Effector CD8-positive, alpha-beta T cell (primary cell): ENCODE measurements around the gene NFIA.

Source experiments
- DNase-seq: peaks from one replicate; lab custom pipeline; 2025; lab: John Stamatoyannopoulos, UW

NFIA gene

DNA sequence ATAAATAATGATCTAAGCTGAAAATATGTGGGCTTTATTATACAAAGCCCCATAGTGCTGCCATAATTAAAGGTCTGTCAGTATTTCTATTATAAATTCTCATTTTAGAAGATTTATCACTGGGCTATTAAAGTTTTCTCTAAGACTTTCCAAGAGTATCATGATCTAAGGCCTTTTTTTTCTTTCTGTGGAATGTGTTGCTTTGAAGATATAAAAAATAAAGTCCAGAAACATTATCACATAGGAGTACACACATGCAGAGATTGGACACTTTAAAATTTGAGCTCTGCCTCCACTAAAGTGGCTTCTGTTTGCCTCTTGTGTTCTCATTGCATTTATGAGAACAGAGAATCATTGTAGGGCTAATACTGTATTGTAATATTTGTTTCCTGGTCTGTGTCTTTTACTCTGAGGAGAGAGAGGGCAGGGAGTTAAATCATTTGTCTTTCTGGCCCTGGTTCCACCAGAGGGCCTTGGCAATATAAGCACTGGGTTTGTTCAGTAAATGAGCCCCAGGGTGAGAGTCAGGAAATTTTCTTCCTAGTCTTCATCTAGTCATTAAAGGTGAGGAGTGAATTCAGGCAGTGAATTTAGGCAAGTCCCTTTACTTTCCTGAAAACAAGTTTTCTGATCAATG, 70.2 kb downstream of the NFIA start:
- no peak for DNase-seq

DNA sequence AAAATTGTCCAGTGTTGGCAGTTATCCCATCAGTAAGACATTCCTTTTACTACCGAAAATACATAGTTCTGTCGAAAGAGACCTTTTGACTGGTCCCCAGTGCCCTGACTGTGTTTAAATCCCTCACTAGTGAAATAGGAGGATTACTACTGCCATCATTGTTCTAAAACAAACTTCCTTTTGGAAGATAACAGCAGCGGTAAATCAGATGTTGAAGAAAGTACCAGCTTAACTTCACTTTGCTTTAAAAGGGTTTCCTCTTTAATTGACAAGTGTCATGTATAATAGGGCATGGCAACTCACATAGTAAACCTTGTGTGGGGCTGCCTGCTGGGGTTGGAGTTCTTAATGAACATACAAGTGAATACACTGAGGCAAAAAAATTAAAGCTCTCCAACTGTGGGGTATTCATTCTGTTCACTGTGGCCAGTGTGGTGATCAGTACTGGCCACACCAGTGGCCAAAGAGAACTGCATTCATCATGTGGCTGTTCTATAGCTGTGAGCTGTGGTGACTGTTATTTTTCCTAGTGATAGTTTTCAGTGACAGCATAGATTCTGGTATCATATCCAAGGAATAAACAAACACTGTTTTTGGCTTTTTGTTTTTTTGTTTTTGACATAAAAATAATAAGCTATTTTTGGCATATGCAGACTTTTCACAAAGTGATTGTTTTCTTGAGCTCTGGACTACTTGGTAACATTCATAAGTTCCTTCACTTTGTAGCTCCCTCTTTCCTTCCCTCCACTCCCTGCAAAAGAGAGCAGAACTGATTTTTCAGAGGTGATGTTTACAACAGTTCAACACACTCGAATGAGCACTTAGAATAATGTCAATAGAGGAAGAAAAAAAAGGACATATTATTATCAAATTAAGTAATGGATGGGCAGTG, 74.5 kb downstream of the NFIA start:
- DNase-seq: no peak

DNA sequence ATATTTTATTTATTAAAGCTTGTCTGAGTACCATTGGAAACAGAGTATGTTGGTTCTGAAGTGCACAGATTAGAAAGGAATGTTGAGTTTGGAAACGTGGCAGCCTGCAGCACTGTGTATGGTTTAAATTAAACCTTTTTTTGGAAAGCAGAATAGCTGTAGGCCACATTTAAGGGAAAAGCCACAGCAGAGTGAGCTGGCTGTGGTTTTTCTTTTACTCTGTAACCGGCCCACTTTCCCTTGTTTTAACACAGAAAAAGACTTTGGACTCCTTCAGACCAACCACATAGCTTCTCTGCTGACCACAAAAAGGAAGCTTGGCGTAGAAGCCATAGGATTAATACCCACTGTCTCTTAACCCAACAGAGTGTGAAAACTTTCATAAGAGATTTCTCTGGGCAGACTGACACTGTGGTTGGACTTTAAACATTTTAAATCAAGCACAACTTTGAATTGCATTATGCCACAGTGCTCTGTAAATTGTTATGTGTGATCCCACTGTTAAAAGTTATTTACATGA, 75.2 kb downstream of the NFIA start:
- no peak for DNase-seq

DNA sequence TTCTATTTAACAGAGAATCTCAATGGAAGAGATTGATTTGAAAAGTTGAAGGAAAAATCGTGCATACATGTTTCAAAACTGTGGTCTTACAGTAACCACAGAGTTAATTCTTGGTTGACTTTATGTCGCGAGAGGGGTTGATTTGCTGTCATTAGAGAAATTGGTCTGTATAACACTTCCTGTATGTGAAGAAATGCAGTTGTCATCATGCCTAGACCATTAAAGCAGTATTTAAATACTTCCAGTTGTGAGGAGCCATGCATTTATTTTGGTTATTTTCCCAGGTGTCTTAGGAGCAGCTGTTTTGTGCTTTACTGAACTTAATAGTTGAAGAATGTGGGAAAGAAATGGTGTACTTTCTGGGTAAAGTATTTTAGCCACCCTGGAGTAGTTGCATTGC, 76.2 kb downstream of the NFIA start:
- no peak for DNase-seq

DNA sequence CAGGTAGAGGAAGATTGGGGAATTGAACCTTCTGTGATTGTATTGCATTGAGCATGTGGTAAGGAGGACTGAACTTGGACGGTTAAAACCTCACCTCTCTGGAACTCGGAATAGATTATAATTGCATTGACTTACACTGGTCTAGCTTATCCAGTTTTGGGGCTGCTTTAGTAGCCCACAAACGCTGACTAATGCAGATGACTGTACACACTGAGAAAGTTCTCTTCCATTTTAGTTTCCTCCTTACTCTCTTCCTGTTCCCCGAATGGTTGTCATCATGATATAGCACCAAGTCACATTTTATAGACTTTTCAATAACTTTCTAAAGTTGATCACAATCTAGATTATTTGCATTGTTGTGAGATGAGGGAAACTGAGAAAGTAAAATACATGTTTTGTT, 78.2 kb downstream of the NFIA start:
- DNase-seq: no peak

DNA sequence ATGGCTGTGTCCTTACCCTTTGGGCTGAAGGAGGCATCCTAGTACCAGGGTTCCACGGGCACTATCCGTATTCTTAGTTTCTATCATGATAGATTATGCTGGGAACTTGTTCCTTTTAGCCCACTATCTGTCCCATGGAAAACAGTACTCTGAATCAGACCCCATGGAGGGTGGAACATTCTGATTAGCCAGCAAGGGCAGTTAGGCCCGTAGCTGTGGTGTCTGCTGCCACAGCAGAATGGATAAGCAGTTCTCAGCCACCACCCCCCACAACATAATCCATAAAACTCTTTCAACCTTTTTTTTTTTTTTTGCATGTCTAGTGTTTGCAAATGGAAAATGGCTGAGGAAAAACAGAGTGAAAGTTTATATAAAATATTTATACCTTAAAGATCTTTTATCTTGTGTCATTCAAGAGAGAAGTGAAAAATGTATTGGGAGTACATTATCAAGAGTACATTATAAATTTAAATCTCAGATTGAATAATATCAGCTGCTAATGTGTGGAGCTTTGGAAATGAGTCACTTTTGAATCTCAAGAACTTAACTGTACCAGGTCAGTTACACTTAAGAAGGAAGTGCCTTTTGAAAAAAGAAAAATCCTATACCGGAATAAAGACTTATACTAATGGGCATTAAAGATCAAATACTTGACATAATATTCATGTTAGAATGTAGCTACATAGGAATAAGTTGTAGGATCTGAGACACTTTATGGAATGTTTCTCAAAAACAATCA, 80.3 kb downstream of the NFIA start:
- no peak for DNase-seq

DNA sequence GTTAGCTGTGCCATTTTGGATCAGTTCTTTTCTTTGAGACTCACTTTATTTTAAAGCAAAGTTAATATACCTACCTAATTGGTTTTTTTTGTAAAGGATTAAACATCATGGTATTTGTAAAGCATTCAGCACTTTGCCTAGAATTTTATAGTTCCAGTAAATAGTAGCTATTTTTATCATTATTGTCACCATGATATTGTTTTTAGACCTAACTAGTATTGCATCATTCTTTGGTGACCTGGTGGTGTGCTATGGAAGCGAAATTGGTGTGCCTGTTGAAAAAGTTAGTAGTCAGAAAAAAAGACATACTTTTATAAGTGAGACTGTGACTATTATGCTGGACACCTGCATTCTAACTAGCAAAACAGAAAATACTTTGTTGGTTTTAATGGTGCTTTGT, 81.0 kb downstream of the NFIA start:
- no peak for DNase-seq

DNA sequence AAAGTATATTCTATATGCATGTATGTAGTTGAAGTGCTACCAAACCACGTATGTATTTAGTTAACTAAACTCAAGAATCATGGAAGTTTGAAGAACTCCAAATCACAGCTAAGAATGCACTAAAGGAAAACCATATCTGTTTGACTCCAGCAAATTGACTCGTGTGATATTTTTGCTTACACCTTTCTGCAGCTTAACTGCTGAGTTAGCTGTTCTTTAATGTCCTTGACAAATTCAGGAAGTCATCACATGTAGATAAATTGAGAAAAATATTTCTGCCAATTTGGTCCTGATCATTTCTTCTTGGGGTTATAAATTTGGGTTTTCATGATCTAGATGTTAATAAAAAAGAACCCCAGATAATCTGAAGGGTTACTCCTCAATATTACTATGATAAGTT, 83.0 kb downstream of the NFIA start:
- DNase-seq: no peak

DNA sequence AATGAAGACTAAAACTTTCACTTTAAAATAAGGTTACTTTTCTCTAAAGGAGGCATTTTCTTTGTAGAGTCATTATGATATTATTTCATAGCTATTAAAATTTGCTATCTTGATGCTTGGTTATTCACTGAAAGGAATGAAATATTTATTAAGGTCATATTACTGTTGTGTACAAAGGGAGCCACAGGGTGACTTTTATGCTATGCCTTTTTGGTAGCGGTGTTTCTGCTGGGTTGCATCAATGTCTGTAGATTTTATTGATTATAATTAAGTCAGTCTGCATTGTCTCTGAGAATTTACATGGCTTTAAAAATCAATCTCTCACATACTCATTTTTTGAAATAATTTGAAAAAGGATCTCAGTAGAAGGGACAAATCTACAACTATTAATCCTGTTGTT, 84.9 kb downstream of the NFIA start:
- DNase-seq: no peak

DNA sequence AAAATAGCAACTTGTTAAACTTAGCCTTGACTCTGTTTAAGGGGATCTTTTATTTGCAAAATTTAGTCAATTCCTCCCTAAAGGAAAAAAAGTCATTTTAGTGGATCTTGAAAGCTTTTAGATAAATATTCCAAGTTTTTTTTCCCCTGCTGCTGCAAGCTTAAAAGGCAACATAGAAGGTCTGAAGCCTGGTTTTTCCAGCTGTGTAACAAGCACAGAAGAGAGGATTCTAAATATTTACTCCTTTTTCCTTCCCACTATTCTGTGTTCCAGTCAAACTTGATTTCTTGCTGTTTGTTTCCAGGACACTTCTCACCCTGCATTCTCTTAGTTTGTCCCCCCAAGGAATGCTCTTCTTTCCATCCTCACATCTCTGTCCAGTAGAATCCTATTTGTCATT, 86.7 kb downstream of the NFIA start:
- DNase-seq: no peak

DNA sequence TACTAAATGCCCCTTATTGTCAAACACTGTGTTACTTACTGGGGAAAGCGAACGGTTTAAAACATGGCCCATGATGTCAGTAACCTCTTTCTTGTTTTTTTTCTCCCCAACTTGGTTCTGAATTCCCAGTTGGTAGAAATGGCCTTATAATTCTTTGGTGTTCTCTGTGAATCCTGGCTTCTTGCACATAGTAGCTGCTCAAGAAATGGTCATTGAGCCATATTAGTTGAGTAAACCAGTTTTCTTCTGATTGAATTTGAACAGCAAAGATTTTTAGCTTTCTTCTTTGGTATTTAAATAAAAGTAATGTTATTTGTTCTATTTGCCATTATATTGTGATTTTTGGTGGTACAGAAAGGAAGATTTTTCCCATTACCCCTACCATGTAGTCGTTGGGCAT, 87.3 kb downstream of the NFIA start:
- DNase-seq: no peak

DNA sequence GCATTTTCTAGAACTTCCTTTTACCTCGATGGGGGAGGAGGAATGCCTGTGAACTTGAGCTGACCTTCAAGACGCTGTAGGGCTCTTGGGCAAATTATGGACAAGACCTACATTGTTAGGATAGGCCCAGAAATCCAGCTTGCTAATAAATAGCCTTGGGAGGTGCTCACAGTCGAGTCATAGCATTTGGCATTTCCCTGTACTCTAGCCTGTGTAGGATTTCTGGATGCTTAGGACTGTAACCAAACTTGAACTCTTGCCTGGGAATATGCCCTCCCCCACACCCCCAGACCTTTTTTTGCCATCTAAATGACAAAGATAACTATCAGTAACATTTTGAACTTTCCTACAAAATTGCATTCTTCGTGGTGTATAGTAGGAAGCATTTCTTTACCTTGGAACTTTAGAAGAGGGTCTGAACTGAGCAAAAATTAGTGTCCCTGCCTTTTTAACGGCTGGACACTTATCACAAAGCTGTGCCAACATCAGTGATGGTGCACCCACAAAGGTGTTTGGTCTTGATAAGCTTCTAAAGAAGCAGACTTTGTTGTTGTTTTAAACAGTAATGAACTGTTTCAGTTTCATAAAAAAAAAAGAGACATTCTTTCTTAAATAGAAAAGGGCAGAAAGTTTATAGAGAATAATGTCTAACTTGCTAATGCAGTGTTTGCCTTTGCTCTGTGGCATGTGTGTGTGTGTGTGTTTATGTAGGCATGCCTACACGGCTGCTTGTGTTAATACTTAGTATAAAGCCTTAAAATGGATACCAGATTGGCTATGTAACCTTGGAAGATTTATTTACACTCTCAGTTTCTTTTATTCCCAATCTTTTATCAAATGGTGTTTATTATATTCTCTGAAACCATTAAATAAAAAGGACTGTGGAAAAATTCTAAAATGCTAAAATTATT, 88.2 kb downstream of the NFIA start:
- no peak for DNase-seq

DNA sequence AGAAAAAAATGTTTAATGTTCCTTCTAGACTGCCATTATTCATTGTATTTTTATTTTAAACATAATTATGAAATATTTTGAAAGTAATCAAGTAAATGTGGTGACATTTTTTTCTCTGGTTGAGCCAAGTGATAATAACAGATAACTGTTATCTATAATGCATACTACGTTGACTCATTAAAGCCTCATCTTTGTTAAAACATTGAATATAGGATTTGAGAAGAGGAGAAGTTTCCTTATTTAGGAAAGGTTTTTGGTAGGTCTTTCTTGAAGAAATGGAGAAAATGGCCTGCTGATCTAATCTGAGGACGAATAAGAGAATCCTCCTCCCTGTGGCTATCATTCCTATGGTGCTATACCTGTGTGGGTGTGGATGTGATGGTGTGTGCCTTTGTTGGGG, 89.0 kb downstream of the NFIA start:
- no peak for DNase-seq

DNA sequence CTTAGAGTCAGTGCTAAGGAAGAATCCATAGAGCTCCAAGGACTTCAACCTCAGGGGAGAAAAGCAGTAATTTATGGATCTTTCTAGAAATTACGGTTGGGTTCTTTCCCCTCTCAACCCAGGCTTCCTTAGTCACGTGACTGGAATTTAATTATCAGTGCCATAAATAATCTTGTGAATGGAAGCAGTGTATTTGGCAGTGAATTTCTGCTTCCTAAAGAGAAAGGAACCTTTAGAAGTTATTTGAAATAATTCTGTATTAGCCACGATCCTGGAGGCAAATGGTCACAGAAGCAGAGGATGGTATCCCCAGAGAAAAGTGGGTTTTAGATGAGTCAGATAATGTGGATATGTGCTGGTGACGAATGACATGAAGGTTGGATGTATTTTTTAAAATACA, 89.6 kb downstream of the NFIA start:
- DNase-seq: no peak

DNA sequence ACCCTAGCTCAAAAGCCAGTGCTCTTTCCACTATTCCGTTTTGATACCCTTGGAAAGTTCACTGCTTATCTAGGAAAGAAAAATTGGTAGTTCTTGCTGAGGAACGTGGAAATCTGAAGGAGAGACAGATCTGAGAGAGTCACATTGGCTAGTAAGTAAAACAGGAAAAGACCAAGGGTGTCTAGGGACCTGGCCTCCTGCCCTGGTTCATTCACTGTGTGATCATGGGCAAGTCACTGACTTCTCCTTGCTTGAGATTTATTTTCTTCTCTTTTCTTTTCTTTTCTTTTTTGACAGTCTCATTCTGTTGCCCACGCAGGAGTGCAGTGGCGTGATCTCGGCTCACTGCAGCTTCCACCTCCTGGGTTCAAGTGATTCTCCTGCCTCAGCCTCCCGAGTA, 90.8 kb downstream of the NFIA start:
- no peak for DNase-seq

DNA sequence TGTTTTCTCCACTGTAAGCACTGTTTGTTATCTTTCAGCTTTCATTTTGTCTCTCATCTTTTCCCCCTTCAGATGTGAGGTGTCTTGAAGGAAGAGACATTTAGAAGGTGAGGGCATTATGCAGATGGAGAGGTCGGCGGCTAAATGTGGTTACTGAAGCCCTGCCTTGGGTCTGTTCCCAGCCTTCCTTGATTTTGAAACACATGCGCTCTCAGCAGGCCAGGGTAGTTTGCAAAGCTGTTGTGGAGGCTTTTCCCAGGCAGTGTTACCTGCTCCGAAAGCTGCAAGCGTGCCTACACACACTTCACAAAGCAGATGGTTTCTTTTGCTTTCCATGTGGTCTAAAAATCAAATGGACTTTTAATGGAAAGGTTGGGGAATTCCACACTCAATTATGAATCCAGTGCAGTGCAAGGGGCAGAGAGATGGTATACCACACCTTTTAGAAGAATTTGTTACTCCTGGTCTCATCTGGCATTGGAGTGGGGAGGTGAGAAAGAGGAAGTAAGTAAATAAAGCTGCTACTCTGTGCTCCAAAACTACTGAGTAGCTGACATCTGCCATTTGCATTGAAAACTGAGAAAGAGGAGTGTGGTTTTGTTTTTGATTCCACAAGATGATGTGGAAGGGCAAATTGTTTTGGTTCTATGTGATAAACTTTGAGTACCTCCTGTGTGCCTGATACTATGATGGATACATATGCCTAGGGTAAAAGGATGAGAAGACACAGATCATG, 91.9 kb downstream of the NFIA start:
- no peak for DNase-seq

DNA sequence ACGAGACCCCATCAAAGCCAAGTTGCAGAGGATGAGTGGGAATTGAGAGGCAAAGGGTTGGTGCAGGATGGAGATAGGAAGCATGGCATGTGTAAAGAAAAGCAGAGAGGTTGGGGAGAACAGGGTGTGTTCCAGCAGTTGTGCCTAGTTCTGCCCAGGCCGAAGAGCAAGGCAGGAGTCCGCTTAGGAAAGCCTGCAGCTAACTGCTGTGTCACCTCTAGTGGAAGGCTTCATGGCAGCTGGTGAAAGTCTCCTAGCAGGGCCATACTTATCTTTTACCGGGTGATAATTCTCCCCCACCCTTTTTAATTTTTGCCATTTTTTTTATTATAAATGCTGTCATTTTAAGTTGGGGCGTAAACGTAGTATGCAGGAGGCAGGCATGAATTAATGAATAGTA, 93.6 kb downstream of the NFIA start:
- DNase-seq: no peak

DNA sequence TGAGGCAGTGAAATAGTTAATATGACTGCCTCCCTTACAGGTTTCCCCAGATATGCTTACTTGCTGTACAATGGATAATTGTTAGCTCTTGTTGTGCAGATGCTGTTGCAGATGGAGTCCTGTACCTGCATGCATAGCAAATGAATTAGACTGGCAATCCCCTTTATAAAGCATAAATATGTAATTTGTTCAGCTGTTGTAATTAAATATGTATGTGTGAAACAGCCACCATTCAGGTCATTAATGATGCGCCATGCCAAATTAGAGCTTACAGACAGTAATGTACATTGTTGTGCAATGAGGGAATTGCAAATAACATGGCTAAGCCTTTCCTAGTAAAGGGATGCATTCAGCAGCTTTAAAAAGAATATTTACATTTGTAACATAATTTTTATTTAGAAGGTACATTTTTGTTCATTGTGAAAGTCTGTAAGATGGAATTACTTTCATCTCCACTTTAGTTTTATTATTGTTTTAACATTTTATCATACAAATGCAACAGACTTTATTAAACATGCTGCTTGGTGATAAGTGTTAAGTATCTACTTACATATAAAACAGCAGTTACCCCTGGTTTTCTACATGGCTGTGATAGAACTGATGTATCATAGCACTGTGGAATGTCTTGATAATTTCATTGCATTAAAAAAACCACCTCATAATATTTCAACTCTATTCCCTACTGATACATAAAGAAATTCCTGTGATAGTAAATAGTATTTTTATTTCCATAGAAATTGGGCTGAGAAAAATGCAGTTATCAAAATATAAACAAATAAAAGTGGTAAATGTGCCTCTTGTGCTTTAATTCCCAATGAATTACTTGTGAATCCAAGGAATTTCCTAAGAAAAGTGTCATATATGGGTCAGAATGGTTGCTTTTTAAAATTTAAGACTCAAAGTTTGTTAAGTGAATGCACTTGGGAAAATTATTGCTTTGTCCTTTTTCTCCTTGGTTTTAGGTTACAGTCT, 99.0 kb downstream of the NFIA start:
- no peak for DNase-seq

DNA sequence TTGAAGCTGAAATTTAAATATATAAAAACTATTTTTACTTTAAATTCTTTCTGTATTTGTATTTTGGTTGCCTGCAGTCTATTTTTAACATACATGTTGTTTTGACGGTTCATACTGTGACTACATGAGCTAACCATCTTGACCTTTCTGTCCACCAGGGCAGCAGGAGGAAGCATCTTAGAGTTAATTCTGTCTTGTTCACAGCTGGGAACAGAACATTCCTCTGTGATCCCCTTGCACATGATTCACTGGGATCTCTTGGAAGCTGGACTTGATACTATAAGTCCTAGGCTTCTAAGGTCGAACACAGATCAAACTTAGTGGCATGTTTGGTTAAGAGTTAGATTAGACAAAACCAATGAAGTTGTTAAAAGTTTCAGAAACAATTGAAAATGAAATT, 99.7 kb downstream of the NFIA start:
- DNase-seq: no peak

DNA sequence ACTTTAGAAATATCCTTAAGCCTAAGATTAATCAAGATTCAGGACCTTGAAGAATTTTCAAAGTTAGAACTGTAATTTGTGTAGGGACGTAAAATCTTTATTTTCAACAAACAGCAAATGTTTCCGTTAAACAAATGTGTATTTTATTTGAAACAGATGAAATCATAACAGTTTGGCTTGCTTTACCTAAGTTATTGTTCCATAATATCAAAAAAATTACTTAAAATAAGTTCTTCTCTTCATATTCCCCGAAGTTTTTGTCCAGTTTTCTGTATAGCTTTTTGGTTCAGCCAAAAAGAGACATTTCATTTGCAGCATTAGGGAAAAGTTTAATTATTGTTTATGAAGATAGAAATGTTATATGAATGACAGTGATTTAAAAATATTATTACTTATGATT, 100.1 kb downstream of the NFIA start:
- no peak for DNase-seq
